Upper lobe of left lung (tissue), 6 donors: ENCODE results near the gene NDUFV2. TPM values are rescaled to one million over a fixed set of nuclear protein-coding genes. Genes with fewer than 3 reads are reported as not detected.

Experiments
- ATAC-seq, 2 donors: fragments of 200-7000 bp; cut with Tn5 transposase; one replicate each; pipeline ENCODE4 v1.9.1; 2022; ENCODE audit warnings: mild to moderate bottlenecking in 2 of 2, moderate library complexity in 2 of 2; ENCODE audit not compliant: low FRiP score in 2 of 2
- DNase-seq, 2 donors: peaks; one replicate each; pipeline ENCODE4 v3.0.0-alpha.2; 2019 to 2020
- H3K27ac ChIP-seq, 4 donors: fragments of 200-600 bp; sonication (generic); one replicate each; pipeline ENCODE4 v1.5.1; 2016 to 2019
- H3K27me3 ChIP-seq, 4 donors: fragments of 200-600 bp; sonication (generic); one replicate each; pipeline ENCODE4 v1.5.1; 2017 to 2019
- H3K36me3 ChIP-seq, 4 donors: fragments of 200-600 bp; sonication (generic); one replicate each; pipeline ENCODE4 v1.5.1; 2016 to 2019
- H3K4me1 ChIP-seq, 4 donors: fragments of 200-600 bp; sonication (generic); one replicate each; pipeline ENCODE4 v1.5.1; 2018 to 2019
- H3K4me3 ChIP-seq, 4 donors: fragments of 200-600 bp; sonication (generic); one replicate each; pipeline ENCODE4 v1.5.1; 2017 to 2019; ENCODE audit warnings: mild to moderate bottlenecking in 2 of 4, moderate library complexity in 1 of 4
- H3K9me3 ChIP-seq, 4 donors: fragments of 200-600 bp; sonication (generic); one replicate each; pipeline ENCODE4 v1.5.1; 2018 to 2019
- EP300 ChIP-seq, 4 donors: sonication (generic); formaldehyde crosslinking; IDR thresholded peaks; one replicate each; pipeline ENCODE4 v1.5.1; 2017; ENCODE audit warnings: antibody characterized with exemption in 4 of 4, control low read depth in 2 of 4
- POLR2A ChIP-seq, 4 donors: fragments of 450-650 bp; IDR thresholded peaks; one replicate each; pipeline ENCODE4 v1.5.1; 2016 to 2017; ENCODE audit warnings: antibody characterized with exemption in 4 of 4, mild to moderate bottlenecking in 2 of 4
- POLR2AphosphoS5 ChIP-seq, 2 donors: sonication (generic); formaldehyde crosslinking; IDR thresholded peaks; one replicate each; pipeline ENCODE4 v1.5.1; 2017; ENCODE audit warnings: antibody characterized with exemption in 2 of 2
- WGBS, 2 donors: methylation state at CpG; one replicate each; pipeline ENCODE4 v1.1.5; 2017 to 2018; 5-methylcytosine and 5-hydroxymethylcytosine counted together
- total RNA-seq, 6 donors: library from RNA; depleted of rRNA in 4 of 6; stranded (reverse); fragments of >200 nt in 4 of 6; gene quantifications; one replicate each; pipeline versions ENCODE4 v1.1.0 to v1.2.1, GENCODE V29; 2016 to 2021
- TF ChIP-seq, protein P1 (sequence below), 6 experiments: fragments of 450-650 bp in 4 of 6; fragments of 200-600 bp in 2 of 6; sonication (generic) in 2 of 6; IDR thresholded peaks; one replicate each; pipeline ENCODE4 v1.5.1; 2016 to 2019; ENCODE audit warnings: antibody characterized with exemption in 6 of 6
- donor health status: DM: no; HTN: no; CAD: no; lungs with moderate emphysema.
- donor health status: DM: no; HTN: yes; CAD: no; lungs with severe emphysema.

Gene NDUFV2
- total RNA-seq, 6 donors from 2014 or later, result 45.3 to 154 (median 113) TPM

- DNase-seq (no peak), ATAC-seq (no peak)
- WGBS, 2 donors, result 58 to 59% methylated on average over 12 of the region's 12 CpGs
- Histone ChIP-seq H3K9me3 (no peaks in the 10 kb centered on the region), H3K36me3 (peaks cover 0 to 25% (median 5%) of the 10 kb centered on the region in 4 donors), H3K27me3 (no peaks in the 10 kb centered on the region), H3K4me3 (peak overlapping the region; percentile 54 to 83 (median 82)), H3K27ac (peak overlapping the region; percentile 98 to 100 (median 99)), H3K4me1 (peaks cover 22 to 36% (median 33%) of the 10 kb centered on the region in 4 donors)
- TF ChIP-seq POLR2A (IDR thresholded peaks at IDR 0.05), result no peak
- no peak for TF ChIP-seq POLR2AphosphoS5 (IDR thresholded peaks at IDR 0.05)
- TF ChIP-seq, protein P1, sequence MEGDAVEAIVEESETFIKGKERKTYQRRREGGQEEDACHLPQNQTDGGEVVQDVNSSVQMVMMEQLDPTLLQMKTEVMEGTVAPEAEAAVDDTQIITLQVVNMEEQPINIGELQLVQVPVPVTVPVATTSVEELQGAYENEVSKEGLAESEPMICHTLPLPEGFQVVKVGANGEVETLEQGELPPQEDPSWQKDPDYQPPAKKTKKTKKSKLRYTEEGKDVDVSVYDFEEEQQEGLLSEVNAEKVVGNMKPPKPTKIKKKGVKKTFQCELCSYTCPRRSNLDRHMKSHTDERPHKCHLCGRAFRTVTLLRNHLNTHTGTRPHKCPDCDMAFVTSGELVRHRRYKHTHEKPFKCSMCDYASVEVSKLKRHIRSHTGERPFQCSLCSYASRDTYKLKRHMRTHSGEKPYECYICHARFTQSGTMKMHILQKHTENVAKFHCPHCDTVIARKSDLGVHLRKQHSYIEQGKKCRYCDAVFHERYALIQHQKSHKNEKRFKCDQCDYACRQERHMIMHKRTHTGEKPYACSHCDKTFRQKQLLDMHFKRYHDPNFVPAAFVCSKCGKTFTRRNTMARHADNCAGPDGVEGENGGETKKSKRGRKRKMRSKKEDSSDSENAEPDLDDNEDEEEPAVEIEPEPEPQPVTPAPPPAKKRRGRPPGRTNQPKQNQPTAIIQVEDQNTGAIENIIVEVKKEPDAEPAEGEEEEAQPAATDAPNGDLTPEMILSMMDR (IDR thresholded peaks at IDR 0.05), result no peak
- no peak for TF ChIP-seq EP300 (IDR thresholded peaks at IDR 0.05)
Measured at GRCh38 chr18:9135081-9135911, 32.8 kb downstream of the NDUFV2 start.

GRCh38 chr18:9135912-9136314 lies 33.4 kb downstream of the NDUFV2 start:
- H3K9me3 ChIP-seq, result no peaks in the 10 kb centered on the region
- 2% methylated on average over 10 to 33 of the region's 33 CpGs for WGBS, 2 donors
- no peaks in the 10 kb centered on the region for H3K27me3 ChIP-seq
- peak; percentile 30 to 73 for ATAC-seq
- peak overlapping the region; percentile 98 to 100 (median 99) for H3K27ac ChIP-seq
- TF ChIP-seq POLR2A (IDR thresholded peaks at IDR 0.05), result no peak
- TF ChIP-seq, protein P1 (IDR thresholded peaks at IDR 0.05), result no peak
- no peak for TF ChIP-seq POLR2AphosphoS5 (IDR thresholded peaks at IDR 0.05)
- TF ChIP-seq EP300 (IDR thresholded peaks at IDR 0.05), result no peak
- peaks cover 0 to 19% (median 3%) of the 10 kb centered on the region in 4 donors for H3K36me3 ChIP-seq
- DNase-seq, result peak in 1 of 2 donors; percentile 93
- H3K4me1 ChIP-seq, result peaks cover 26 to 42% (median 37%) of the 10 kb centered on the region in 4 donors
- peak overlapping the region; percentile 54 to 83 (median 82) for H3K4me3 ChIP-seq

GRCh38 chr18:9136315-9137155 lies 34.0 kb downstream of the NDUFV2 start, which contains the start of gene ANKRD12:
TSS of gene ANKRD12 (plus strand) at chr18:9136781. CDS start at chr18:9182433, 45,652 bp downstream.
- WGBS, 2 donors, result 0 to 1% methylated on average over 19 to 40 of the region's 95 CpGs
- TF ChIP-seq POLR2AphosphoS5 (IDR thresholded peaks at IDR 0.05) (peak; percentile 87 to 93), EP300 (IDR thresholded peaks at IDR 0.05) (peak in 2 of 4 donors; percentile 1 to 77), POLR2A (IDR thresholded peaks at IDR 0.05) (peak in 3 of 4 donors; percentile 81 to 93 (median 90))
- TF ChIP-seq, protein P1 (IDR thresholded peaks at IDR 0.05), result peak in 1 of 6 experiments; percentile 4
- H3K9me3 ChIP-seq, result no peaks in the 10 kb centered on the region
- DNase-seq (peak; percentile 98 to 100), ATAC-seq (peak; percentile 99)
- peak within 1 kb of the TSS; percentile 54 to 83 (median 82) for H3K4me3 ChIP-seq
- peak within 1 kb of the TSS; percentile 98 to 100 (median 99) for H3K27ac ChIP-seq
- H3K36me3 ChIP-seq, result peaks cover 0 to 16% (median 3%) of the 10 kb centered on the region in 4 donors
- H3K27me3 ChIP-seq, result no peaks in the 10 kb centered on the region
- peaks cover 32 to 48% (median 41%) of the 10 kb centered on the region in 4 donors for H3K4me1 ChIP-seq

DNA sequence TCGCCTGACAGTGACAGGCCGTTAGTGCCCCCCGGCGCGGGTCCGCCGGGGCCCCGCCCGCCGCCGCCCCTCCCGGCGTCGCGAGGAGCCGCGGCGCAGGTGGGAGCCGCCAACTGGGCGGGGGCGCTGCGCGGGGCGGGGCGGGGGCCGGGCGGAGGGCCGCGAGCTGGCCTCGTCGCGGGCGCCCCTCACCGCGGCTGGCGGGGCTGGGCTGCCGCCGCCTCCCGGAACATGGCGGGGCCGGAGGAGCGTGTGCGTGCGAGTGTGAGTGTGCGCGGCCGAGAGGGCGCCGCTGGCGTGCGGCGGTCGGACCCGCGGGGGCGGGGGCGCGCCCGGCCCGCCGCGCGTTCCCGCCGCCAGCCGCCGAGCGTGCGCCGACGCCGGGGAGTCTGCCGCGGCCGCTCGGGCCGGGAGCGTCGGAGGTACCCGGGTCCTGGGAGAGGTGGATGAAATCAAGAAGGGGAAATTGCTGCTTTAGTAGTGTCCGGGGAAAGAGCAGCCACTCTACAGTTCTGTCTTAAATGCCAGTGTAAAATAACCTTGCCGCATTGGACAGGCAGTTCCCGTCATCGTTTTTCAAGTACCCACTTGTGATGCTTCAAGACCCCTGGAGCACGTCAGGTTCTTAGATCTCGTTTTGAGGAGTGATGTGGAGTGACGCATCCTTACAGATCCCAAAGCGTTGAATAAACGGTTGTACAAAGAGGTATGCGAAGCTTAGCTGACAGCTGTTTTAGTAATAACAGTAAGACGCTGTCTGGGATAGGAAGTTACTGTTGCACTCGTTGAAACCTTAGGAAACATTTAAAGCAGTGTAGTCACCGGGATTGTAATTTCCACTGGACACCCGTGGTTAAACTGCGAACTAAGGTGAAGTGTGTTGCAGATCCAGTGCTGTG lies 34.9 kb downstream of the NDUFV2 start:
- WGBS, 2 donors, result 0 to 1% methylated on average over 26 to 30 of the region's 95 CpGs
- peaks cover 41 to 57% (median 50%) of the 10 kb centered on the region in 4 donors for H3K4me1 ChIP-seq
- DNase-seq (peak; percentile 63 to 94), ATAC-seq (peak; percentile 3 to 50)
- H3K27me3 ChIP-seq, result no peaks in the 10 kb centered on the region
- no peak for TF ChIP-seq EP300 (IDR thresholded peaks at IDR 0.05)
- TF ChIP-seq, protein P1 (IDR thresholded peaks at IDR 0.05), result no peak
- TF ChIP-seq POLR2AphosphoS5 (IDR thresholded peaks at IDR 0.05), result peak; percentile 57 to 61
- TF ChIP-seq POLR2A (IDR thresholded peaks at IDR 0.05), result peak in 3 of 4 donors; percentile 10 to 55 (median 43)
- peaks cover 0 to 8% (median under 1%) of the 10 kb centered on the region in 4 donors for H3K36me3 ChIP-seq
- H3K27ac ChIP-seq, result peak overlapping the region; percentile 98 to 100 (median 99)
- H3K4me3 ChIP-seq, result peak overlapping the region; percentile 54 to 83 (median 78)
- H3K9me3 ChIP-seq, result no peaks in the 10 kb centered on the region
